GM12872 (cell line): ENCODE data around the gene TMEM19.

ENCODE experiments used
- TF ChIP-seq, protein P1 (sequence below): IDR thresholded peaks from 3 replicates; pipeline ENCODE4 v1.5.1; 2011; ENCODE audit warnings: low read depth, mild to moderate bottlenecking, low read length, moderate library complexity; ENCODE audit not compliant: insufficient read depth

Gene TMEM19

DNA sequence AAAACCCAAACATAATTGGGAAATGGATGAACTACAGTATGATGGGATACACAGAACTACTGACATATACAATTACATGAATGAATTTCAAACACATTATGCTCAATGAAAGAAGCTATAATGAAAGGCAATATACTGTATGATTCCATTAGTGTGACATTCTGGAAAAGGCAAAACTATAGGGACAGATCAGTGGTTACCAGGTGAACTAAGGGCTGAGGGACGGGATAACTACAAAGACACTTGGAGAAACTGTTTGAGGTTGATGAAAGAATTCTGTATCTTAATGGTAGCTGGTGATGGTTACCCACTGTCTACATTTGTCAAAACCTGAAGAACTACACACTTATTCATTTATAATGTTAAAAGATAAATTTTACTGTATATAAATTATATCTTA lies 30.0 kb upstream of the TMEM19 start:
- TF ChIP-seq, protein P1, sequence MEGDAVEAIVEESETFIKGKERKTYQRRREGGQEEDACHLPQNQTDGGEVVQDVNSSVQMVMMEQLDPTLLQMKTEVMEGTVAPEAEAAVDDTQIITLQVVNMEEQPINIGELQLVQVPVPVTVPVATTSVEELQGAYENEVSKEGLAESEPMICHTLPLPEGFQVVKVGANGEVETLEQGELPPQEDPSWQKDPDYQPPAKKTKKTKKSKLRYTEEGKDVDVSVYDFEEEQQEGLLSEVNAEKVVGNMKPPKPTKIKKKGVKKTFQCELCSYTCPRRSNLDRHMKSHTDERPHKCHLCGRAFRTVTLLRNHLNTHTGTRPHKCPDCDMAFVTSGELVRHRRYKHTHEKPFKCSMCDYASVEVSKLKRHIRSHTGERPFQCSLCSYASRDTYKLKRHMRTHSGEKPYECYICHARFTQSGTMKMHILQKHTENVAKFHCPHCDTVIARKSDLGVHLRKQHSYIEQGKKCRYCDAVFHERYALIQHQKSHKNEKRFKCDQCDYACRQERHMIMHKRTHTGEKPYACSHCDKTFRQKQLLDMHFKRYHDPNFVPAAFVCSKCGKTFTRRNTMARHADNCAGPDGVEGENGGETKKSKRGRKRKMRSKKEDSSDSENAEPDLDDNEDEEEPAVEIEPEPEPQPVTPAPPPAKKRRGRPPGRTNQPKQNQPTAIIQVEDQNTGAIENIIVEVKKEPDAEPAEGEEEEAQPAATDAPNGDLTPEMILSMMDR: no peak

DNA sequence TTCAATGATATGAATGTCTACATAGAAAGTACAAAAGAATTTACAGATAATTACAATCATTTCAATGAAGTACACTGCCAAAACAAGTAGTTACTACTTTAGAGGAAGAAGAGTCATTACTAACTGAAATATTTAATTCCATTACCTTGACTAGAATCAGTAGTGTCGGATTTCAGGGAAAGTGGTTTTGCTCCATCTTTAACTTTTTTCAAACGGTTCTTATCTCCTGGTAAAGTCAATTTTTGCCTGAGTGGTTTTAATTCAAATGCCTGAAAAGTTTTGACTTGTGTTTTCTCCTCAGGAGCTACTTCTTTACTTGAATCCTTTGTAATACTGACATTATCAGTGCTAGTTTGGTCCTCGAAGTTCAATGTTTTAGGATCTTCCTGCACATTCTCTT lies 29.1 kb upstream of the TMEM19 start:
- TF ChIP-seq, protein P1: no peak

DNA sequence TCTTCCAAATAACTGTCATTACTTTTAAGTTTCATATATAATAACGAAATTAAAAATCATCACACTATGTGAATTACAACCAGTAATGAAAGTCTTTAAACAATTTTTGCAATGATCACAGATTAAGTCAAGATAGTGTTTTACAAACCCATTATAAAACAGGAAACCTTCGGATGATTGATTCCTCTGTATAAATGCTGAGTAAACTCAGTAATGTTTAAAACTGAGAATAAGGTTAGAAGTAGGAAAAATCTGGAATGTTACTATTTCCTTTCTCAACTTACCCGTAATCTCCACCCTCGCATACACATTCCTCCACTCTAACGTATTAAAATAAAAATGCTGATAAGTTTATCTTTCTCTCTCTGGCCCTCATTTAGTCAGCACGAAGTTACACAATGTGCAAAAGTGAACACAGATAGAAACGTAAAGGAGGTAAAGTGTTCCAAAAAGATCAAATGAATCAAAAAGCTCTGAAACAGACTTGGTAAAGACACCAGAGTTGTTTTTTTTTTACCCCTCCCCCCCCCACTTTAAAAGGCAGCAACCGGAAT lies 23.8 kb upstream of the TMEM19 start:
- TF ChIP-seq, protein P1: no peak

DNA sequence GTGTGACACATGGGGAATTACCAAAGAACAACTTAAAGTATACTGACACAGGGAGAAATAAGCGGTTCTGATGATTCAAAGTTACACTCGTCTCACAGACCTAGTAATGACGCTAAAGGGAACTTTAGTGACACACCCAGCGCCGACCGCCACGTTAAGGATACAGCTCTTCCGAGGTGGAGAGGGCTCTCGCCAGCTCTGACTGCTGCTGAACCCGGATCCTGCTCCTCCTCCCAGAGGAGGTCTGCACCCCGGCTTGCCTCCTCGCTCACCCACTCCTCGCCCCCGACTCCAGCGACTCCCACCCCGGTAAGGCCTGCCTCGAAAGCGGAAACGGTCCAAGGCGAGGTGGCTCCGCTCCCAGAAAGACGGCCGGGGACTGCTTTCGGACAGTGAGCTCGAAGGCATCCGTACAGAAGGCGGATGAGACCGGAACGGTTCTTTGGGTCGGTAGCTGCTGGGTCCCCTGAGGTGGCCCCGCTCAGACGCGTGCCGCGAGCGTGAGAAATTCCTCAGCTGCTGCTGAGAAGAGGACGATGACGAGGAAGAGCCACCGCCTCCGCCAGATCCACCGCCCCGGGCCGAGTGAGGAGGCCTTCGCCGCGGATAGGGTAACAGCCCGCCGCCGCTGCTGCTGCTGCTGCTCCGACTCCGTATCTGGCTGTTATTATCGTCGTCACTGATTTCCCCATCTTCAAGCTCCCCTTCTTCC lies 22.9 kb upstream of the TMEM19 start:
- TF ChIP-seq, protein P1: no peak

- TF ChIP-seq, protein P1: peak; percentile 20; the same call in 1 of the 3 replicates
Observed at GRCh38 chr12:71663561-71664410, 22.1 kb upstream of the TMEM19 start, which contains the start of the genes THAP2 and ZFC3H1. Gene THAP2 (plus strand): TSS chr12:71664301. CDS start chr12:71664510, 209 bp downstream. Gene ZFC3H1 (minus strand): TSS chr12:71663848. CDS start chr12:71663610, 238 bp downstream.

DNA sequence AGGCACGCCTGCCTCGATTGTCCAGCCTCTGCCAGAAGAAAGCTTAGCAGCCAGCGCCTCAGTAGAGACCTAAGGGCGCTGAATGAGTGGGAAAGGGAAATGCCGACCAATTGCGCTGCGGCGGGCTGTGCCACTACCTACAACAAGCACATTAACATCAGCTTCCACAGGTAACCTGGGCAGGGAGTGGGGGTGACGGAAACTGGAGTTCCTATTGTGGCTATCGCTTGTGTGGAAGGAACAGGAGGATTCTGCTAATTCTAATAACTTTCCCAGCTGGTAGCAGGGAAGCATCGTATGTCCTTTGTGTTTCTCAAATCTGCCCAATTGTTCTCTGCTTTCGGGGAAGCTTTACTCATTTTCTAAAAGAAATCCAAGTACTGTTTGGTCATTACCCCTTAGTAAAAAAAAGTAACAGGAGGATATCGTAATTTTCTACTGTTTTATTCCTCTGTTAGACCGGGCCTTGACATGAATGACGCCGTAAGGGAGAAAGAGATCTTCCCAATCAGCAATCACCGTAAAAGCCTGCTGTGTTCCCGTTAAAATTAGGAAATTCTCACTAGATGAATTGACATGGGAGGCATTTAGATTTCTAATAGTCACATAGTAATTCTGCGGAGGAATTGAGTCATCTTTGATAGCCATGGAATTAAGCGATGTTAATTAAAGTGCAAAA lies 21.3 kb upstream of the TMEM19 start:
- TF ChIP-seq, protein P1: no peak

DNA sequence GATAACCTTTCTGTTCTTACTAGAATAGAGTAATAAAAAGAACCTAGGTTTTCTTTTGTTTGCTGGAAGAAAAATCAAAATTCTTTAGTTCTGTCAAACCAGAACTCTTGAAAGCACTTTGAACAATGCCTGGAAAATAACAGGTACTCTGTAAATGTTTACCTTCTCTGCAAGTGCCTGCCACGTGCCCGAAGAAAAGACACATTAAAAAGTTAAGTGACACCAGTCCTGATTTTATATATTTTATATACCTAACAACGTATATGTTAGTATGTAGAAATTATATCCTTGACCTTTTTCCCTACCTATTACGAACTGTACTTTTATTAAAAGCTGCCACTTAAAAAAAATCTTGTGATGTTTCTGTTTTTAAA lies 20.8 kb upstream of the TMEM19 start:
- TF ChIP-seq, protein P1: no peak
